Mucosa of stomach (tissue), 1 donor: ENCODE data around the gene SSPN.
"Not testable (repeated sequence)": the region's sequence is repeated elsewhere in the genome, so short reads cannot be mapped to it uniquely, and the experiment has no call there.

ENCODE experiments used
- H3K27me3 ChIP-seq: one replicate; pipeline ENCODE4 v1.7.0; 2013; ENCODE audit warnings: mild to moderate bottlenecking, low read length; ENCODE audit not compliant: control insufficient read depth, insufficient read depth
- H3K36me3 ChIP-seq: one replicate; pipeline ENCODE4 v1.7.0; 2013; ENCODE audit warnings: low read length; ENCODE audit not compliant: control insufficient read depth, insufficient read depth
- H3K4me1 ChIP-seq: one replicate; pipeline ENCODE4 v1.7.0; 2013; ENCODE audit warnings: mild to moderate bottlenecking, low read length; ENCODE audit not compliant: control insufficient read depth, insufficient read depth
- H3K4me3 ChIP-seq: one replicate; pipeline ENCODE4 v1.7.0; 2013; ENCODE audit warnings: low read length
- H3K9ac ChIP-seq: one replicate; pipeline ENCODE4 v1.7.0; 2013; ENCODE audit warnings: mild to moderate bottlenecking, low read length, moderate library complexity
- H3K9me3 ChIP-seq: one replicate; pipeline ENCODE4 v1.7.0; 2013; ENCODE audit warnings: mild to moderate bottlenecking, low read length, moderate library complexity; ENCODE audit not compliant: control insufficient read depth
- donor health status: Pancreatic carcinoma.

Gene SSPN

GRCh38 chr12:26212988-26213387 lies 17.6 kb downstream of the SSPN start:
- Histone ChIP-seq H3K27me3 (no peaks in the 10 kb centered on the region), H3K4me1 (no peaks in the 10 kb centered on the region), H3K9ac (no peak overlapping the region), H3K9me3 (no peaks in the 10 kb centered on the region), H3K4me3 (no peak overlapping the region), H3K36me3 (no peaks in the 10 kb centered on the region)

DNA sequence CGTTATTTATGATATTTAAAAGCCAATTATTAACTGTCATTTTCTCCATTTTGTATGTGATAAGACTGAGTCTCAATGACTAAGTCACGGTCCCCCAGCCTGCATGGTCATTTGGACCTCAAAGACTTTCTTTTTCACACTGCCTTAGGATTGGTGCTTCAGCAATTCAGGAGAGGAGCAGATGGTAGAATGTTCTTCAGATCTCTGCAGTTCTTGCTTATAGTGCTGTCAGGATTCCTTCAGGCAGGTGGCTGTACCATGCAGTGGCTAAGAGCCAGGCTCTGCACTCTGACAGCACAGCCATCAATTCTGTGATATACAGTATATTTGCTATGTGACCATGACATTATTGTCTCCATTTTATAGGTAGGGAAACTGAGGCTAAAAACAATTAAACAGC lies 18.7 kb downstream of the SSPN start:
- no peak overlapping the region for H3K9ac ChIP-seq
- no peaks in the 10 kb centered on the region for H3K36me3 ChIP-seq
- H3K4me3 ChIP-seq, result no peak overlapping the region
- no peaks in the 10 kb centered on the region for H3K27me3 ChIP-seq
- H3K9me3 ChIP-seq, result no peaks in the 10 kb centered on the region
- H3K4me1 ChIP-seq, result no peaks in the 10 kb centered on the region

GRCh38 chr12:26219736-26220135 lies 24.4 kb downstream of the SSPN start:
- Histone ChIP-seq H3K9ac (no peak overlapping the region), H3K36me3 (no peaks in the 10 kb centered on the region), H3K4me1 (no peaks in the 10 kb centered on the region), H3K27me3 (no peaks in the 10 kb centered on the region), H3K9me3 (no peaks in the 10 kb centered on the region), H3K4me3 (no peak overlapping the region)

- Histone ChIP-seq H3K9me3 (no peaks in the 10 kb centered on the region), H3K4me3 (no peak overlapping the region), H3K27me3 (peaks cover 7% of the 10 kb centered on the region), H3K4me1 (peaks cover 8% of the 10 kb centered on the region), H3K9ac (no peak overlapping the region), H3K36me3 (no peaks in the 10 kb centered on the region)
Measured at GRCh38 chr12:26224657-26225056, 29.3 kb downstream of the SSPN start.

DNA sequence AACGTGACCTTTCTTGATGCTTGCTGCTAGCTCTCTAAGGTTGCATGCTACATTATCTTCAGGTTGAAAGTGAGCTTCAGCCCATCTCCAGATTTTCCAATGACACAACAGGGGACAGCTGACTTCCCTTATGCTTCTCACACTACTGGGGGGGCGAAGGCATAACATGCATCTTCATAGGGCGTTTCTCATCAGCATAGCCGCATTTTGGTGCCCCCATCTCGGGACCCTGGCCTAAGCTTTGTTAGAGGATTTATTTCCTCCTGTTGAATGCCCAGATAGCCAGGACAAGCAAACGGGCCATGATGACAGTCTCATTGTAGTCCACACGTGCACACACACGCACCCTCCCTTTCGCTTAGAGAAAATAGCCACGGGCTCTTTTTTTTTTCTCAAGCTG lies 30.7 kb downstream of the SSPN start:
- no peaks in the 10 kb centered on the region for H3K36me3 ChIP-seq
- H3K27me3 ChIP-seq, result peaks cover 7% of the 10 kb centered on the region
- peaks cover 8% of the 10 kb centered on the region for H3K4me1 ChIP-seq
- H3K9me3 ChIP-seq, result no peaks in the 10 kb centered on the region
- H3K9ac ChIP-seq, result peak overlapping the region; percentile 60
- H3K4me3 ChIP-seq, result no peak overlapping the region

DNA sequence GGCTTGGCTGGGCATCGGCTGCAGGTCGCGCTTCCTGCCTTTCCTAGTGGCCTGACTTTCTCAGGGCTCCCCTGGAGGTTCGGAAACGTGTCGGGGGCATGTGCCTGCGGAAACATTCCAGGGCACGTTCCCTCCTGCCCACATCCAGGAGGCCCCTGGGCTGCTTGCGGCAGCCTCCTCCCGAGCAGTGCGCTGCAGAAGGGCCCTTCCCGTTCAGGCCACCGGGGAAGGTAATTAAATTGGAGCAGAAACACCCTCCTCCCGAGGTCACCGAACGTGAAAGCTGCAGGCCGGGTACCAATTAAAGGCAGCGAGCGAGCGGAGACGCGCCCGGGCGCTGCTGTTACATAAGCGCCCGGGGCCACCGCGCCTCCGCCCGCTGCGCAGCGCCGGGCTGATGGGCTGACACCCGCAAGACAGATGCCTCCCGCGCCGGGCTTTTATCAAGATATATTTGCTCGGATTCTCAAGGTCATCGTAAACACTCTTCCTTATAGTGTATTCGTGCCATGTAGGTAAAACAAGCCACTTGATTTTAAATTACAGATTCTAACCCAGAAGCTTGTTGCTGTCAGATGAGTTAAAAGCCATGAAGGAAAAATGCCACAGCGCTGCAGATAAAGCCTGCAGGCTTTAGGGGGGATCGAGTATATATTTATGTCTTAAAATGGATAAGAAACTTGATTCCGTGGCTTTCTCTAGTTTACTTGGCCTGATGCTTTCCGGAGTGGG lies 31.4 kb downstream of the SSPN start:
- Histone ChIP-seq H3K27me3 (peaks cover 7% of the 10 kb centered on the region), H3K4me1 (peaks cover 8% of the 10 kb centered on the region), H3K36me3 (no peaks in the 10 kb centered on the region), H3K9ac (peak overlapping the region; percentile 60), H3K4me3 (peak overlapping the region; percentile 23), H3K9me3 (no peaks in the 10 kb centered on the region)

- peak overlapping the region; percentile 60 for H3K9ac ChIP-seq
- H3K27me3 ChIP-seq, result peaks cover 7% of the 10 kb centered on the region
- peak overlapping the region; percentile 23 for H3K4me3 ChIP-seq
Measured at GRCh38 chr12:26227361-26227745, 32.0 kb downstream of the SSPN start.

DNA sequence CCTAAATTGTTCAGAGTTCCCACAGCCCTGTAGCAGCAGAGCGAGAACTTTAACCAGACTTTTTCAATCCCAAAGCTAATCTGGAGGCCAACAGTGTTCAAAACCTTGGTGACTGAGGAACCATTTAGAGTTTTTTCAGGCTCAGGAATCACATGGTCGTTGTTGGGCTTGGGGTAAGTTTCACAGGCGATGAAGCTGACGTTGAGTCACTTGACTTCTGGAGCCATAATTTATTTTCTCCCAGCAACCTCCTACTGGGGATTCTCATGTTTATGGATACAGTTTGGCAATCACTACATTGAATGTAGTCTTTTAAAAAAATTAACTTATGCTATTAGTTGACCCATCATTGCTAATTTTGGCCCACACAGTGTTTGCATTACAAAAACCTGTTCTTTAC lies 34.5 kb downstream of the SSPN start:
- Histone ChIP-seq H3K4me1 (peaks cover 8% of the 10 kb centered on the region), H3K27me3 (peaks cover 7% of the 10 kb centered on the region), H3K4me3 (no peak overlapping the region), H3K9ac (no peak overlapping the region), H3K36me3 (no peaks in the 10 kb centered on the region), H3K9me3 (no peaks in the 10 kb centered on the region)

More at GRCh38 chr12:26227361-26227745, 32.0 kb downstream of the SSPN start:
- peaks cover 8% of the 10 kb centered on the region for H3K4me1 ChIP-seq
- H3K36me3 ChIP-seq, result no peaks in the 10 kb centered on the region
- H3K9me3 ChIP-seq, result no peaks in the 10 kb centered on the region

- H3K27me3 ChIP-seq, result peaks cover 7% of the 10 kb centered on the region
- no peak overlapping the region for H3K4me3 ChIP-seq
- peaks cover 3% of the 10 kb centered on the region for H3K4me1 ChIP-seq
- H3K9me3 ChIP-seq, result no peaks in the 10 kb centered on the region
- no peaks in the 10 kb centered on the region for H3K36me3 ChIP-seq
- no peak overlapping the region for H3K9ac ChIP-seq
Measured at GRCh38 chr12:26231470-26231869, 36.1 kb downstream of the SSPN start.

DNA sequence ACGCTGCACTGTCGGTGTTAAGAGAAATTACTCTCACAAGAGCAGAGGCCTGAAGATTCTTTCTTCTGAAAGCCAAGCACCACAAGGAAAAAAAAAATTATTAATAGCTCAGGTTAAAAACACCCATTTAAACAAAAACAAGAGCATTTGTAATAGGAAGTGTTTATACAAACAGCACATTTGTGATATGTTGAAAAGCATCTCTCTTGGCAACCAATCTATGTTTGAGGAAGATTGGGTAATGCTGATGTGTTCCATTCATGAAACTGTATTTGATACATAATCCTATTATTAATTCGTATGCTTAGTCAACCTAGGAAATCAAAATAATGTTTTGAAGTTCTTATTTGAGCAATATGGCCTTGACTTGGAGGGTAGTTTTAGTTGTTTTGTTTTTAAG lies 36.5 kb downstream of the SSPN start:
- Histone ChIP-seq H3K36me3 (no peaks in the 10 kb centered on the region), H3K27me3 (peaks cover 7% of the 10 kb centered on the region), H3K4me1 (no peaks in the 10 kb centered on the region), H3K4me3 (no peak overlapping the region), H3K9me3 (no peaks in the 10 kb centered on the region), H3K9ac (no peak overlapping the region)

DNA sequence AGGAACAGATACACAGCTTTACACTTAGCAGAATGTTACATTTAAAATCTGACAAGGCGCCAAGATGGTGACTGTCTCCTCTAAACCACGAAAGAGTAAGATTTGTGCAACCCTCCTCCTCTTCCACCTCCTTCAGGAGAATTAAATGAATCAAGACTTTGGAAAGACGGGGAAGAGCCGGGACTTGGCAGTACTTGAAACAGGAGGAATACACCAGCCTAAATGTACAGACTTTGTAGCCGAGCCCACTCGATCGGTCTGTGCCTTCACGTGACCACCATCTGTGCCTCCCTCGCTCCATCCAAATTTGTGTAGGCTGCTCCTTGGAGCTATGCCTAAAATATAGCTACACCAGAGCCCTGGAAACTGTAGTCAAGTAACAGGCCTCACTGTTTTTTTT lies 38.3 kb downstream of the SSPN start:
- H3K4me3 ChIP-seq, result no peak overlapping the region
- H3K9ac ChIP-seq, result no peak overlapping the region
- H3K4me1 ChIP-seq, result peaks cover under 1% of the 10 kb centered on the region
- H3K27me3 ChIP-seq, result no peaks in the 10 kb centered on the region
- H3K9me3 ChIP-seq, result no peaks in the 10 kb centered on the region
- H3K36me3 ChIP-seq, result no peaks in the 10 kb centered on the region

- H3K36me3 ChIP-seq, H3K9me3 ChIP-seq, H3K27me3 ChIP-seq, H3K4me3 ChIP-seq, H3K9ac ChIP-seq: not testable (repeated sequence)
- peaks cover 19% of the 10 kb centered on the region for H3K4me1 ChIP-seq
Measured at GRCh38 chr12:26235465-26235864, 40.1 kb downstream of the SSPN start.
